RWPE2 (cell line): ENCODE results near the gene CAP1.
"Not testable (repeated sequence)": the region's sequence is repeated elsewhere in the genome, so short reads cannot be mapped to it uniquely, and the experiment has no call there.

Experiments
- ATAC-seq: fragments of 200-7000 bp; cut with Tn5 transposase; 3 replicates; pipeline ENCODE4 v1.9.1; 2021; ENCODE audit warnings: low read depth
- DNase-seq: peaks from one replicate; pipeline ENCODE4 v3.0.0-alpha.2; 2020; ENCODE audit warnings: low spot score
- H3K27ac ChIP-seq: fragments of 450-650 bp; 2 replicates; pipeline ENCODE4 v1.5.1; 2017; ENCODE audit warnings: mild to moderate bottlenecking; ENCODE audit not compliant: poor library complexity, severe bottlenecking
- H3K27me3 ChIP-seq: fragments of 250-450 bp; sonication (Bioruptor Pico); 2 replicates; pipeline ENCODE4 v1.5.1; 2021; ENCODE audit warnings: mild to moderate bottlenecking, moderate library complexity; ENCODE audit not compliant: insufficient read depth, poor library complexity, severe bottlenecking
- H3K36me3 ChIP-seq: fragments of 250-450 bp; sonication (Bioruptor Pico); 2 replicates; pipeline ENCODE4 v1.5.1; 2020; ENCODE audit warnings: low read depth, mild to moderate bottlenecking, moderate library complexity
- H3K4me1 ChIP-seq: fragments of 250-450 bp; sonication (Bioruptor Pico); 2 replicates; pipeline ENCODE4 v1.5.1; 2021; ENCODE audit warnings: mild to moderate bottlenecking, moderate library complexity; ENCODE audit not compliant: insufficient read depth, poor library complexity, severe bottlenecking
- H3K4me3 ChIP-seq: fragments of 250-450 bp; sonication (Bioruptor Pico); 2 replicates; pipeline ENCODE4 v1.5.1; 2021; ENCODE audit warnings: mild to moderate bottlenecking, moderate library complexity; ENCODE audit not compliant: severe bottlenecking
- H3K9me3 ChIP-seq: fragments of 250-450 bp; sonication (Bioruptor Pico); 2 replicates; pipeline ENCODE4 v1.5.1; 2021; ENCODE audit warnings: mild to moderate bottlenecking, moderate library complexity; ENCODE audit not compliant: severe bottlenecking
- CTCF ChIP-seq: fragments of 450-650 bp; IDR thresholded peaks from one replicate; pipeline ENCODE4 v1.5.1; 2017; ENCODE audit warnings: mild to moderate bottlenecking, moderate library complexity; ENCODE audit not compliant: poor library complexity, severe bottlenecking

Gene CAP1

GRCh38 chr1:39996396-39997004 is 44.0 kb upstream of the CAP1 start:
- no peaks in the 10 kb centered on the region for H3K4me1 ChIP-seq
- H3K27me3 ChIP-seq, result no peaks in the 10 kb centered on the region
- H3K9me3 ChIP-seq, result no peaks in the 10 kb centered on the region
- no peak for DNase-seq
- TF ChIP-seq CTCF, result no peak
- ATAC-seq, result no peak
- H3K27ac ChIP-seq, result no peak overlapping the region
- no peak overlapping the region for H3K4me3 ChIP-seq
- no peaks in the 10 kb centered on the region for H3K36me3 ChIP-seq

GRCh38 chr1:40001456-40001855 is 39.1 kb upstream of the CAP1 start:
- DNase-seq (no peak), ATAC-seq (no peak)
- Histone ChIP-seq H3K9me3 (no peaks in the 10 kb centered on the region), H3K4me3 (no peak overlapping the region), H3K27me3 (no peaks in the 10 kb centered on the region), H3K4me1 (peaks cover 14% of the 10 kb centered on the region), H3K36me3 (no peaks in the 10 kb centered on the region), H3K27ac (no peak overlapping the region)
- no peak for TF ChIP-seq CTCF

- DNase-seq (no peak), ATAC-seq (no peak)
- no peaks in the 10 kb centered on the region for H3K36me3 ChIP-seq
- H3K27me3 ChIP-seq, result no peaks in the 10 kb centered on the region
- H3K27ac ChIP-seq, result no peak overlapping the region
- TF ChIP-seq CTCF, result no peak
- H3K4me1 ChIP-seq, result peaks cover 14% of the 10 kb centered on the region
- no peak overlapping the region for H3K4me3 ChIP-seq
- H3K9me3 ChIP-seq, result no peaks in the 10 kb centered on the region
These were observed 37.1 kb upstream of the CAP1 start for GRCh38 chr1:40003156-40004093.

DNA sequence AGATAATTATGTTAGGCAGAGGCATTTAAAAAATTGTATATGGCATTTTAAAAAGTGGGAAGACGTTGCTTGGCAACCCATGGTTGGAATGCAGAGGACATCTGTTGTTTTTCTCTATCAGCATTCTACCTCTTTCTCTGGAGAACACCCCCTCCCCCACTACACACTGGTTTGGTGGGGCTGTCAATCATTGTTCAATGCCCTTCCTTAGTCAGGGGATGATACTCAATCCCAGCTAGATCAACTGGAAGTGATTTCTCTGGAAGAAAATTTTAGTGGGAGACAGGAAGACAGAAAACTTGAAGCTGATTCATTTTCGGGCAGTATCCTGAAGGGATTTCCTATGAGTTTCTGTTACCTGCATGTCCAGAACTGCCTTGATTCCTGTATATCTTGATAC is 35.7 kb upstream of the CAP1 start:
- no peak overlapping the region for H3K4me3 ChIP-seq
- TF ChIP-seq CTCF, result no peak
- H3K27ac ChIP-seq, result peak overlapping the region; percentile 80
- H3K27me3 ChIP-seq, result no peaks in the 10 kb centered on the region
- ATAC-seq (peak; percentile 69), DNase-seq (no peak)
- no peaks in the 10 kb centered on the region for H3K36me3 ChIP-seq
- H3K9me3 ChIP-seq, result no peaks in the 10 kb centered on the region
- H3K4me1 ChIP-seq, result peaks cover 14% of the 10 kb centered on the region

GRCh38 chr1:40007481-40008034 is 33.0 kb upstream of the CAP1 start:
- H3K27me3 ChIP-seq, H3K4me3 ChIP-seq, H3K27ac ChIP-seq, H3K36me3 ChIP-seq, H3K9me3 ChIP-seq, ATAC-seq, DNase-seq: not testable (repeated sequence)
- peaks cover 14% of the 10 kb centered on the region for H3K4me1 ChIP-seq
